ENCODE measurements around the gene NARF.

- TF ChIP-seq CTCF (conservative IDR thresholded peaks at IDR 0.05; ENCODE audit: low read length) = no peak
- TF ChIP-seq EZH2phosphoT487 (IDR thresholded peaks at IDR 0.05; ENCODE audit: borderline replicate concordance, low read depth, low read length) = no peak
Measured at GRCh38 chr17:82525712-82526111, 67.2 kb downstream of the NARF start.
